Effector CD8-positive, alpha-beta T cell (primary cell): ENCODE results near the gene TFCP2L1.
"Not testable (repeated sequence)": the region's sequence is repeated elsewhere in the genome, so short reads cannot be mapped to it uniquely, and the experiment has no call there.

Source experiments
- DNase-seq: peaks from one replicate; lab custom pipeline; 2025; lab: John Stamatoyannopoulos, UW

Gene TFCP2L1

DNA sequence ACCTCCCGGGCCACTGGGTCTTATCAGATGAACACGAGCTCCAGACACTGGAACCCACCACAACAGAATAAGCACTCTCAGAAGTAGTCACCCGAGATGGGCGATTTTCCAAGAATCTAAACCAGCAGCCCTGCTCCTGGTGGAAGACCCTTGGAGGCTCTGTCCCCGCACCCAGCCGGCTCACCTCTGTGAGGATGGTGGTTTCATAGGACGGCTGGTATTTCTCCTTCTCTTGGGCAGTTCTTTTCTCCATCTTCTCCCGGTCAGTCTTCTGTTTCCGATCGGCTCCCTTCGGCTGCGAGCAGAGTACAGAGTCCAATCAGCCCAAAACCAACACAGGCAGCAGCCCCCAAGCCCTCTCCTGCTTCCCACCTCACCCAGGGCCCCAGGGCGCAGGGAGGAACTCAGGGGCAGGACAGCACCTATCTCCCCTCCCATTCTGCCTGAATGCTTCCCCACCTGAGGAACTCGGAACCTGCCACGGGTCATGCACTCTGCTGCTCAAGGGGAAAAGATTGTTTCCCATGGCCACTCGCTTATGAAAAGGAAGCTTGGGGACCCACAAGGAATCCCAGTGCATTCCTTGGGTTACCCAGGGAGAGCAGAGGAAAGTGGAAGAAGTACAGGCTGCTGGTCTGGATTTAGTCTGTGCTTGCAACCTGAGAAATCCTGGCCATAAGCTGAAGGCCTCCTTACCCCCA lies 42.7 kb downstream of the TFCP2L1 start:
- no peak for DNase-seq

GRCh38 chr2:121241466-121241865 lies 43.5 kb downstream of the TFCP2L1 start:
- no peak for DNase-seq

- no peak for DNase-seq
These were observed 44.6 kb downstream of the TFCP2L1 start for GRCh38 chr2:121240436-121240835.

- DNase-seq = no peak
These were observed 45.0 kb downstream of the TFCP2L1 start for GRCh38 chr2:121239969-121240368.

- DNase-seq = no peak
These were observed 45.5 kb downstream of the TFCP2L1 start for GRCh38 chr2:121239471-121239870.

DNA sequence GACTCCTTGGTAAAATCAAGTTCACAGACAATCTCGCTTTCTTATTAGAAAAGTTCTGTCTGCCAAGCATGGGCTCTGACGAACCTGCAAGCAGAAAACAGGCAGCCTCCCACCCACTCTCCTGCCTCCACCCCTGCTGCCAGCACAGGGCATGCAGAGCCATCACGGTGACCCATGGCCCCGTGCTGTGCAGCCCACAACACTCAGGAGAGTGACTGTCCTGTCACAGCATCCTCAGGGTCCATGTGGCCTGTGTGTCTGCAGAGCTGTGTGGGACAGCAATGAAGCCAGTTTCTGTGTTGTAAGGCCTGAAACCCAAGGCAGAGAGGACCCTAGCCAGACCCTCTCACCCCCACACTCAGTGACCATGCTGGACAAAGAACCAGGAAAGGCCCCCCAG lies 46.2 kb downstream of the TFCP2L1 start:
- DNase-seq = no peak

GRCh38 chr2:121237980-121238665 lies 46.9 kb downstream of the TFCP2L1 start:
- no peak for DNase-seq

DNA sequence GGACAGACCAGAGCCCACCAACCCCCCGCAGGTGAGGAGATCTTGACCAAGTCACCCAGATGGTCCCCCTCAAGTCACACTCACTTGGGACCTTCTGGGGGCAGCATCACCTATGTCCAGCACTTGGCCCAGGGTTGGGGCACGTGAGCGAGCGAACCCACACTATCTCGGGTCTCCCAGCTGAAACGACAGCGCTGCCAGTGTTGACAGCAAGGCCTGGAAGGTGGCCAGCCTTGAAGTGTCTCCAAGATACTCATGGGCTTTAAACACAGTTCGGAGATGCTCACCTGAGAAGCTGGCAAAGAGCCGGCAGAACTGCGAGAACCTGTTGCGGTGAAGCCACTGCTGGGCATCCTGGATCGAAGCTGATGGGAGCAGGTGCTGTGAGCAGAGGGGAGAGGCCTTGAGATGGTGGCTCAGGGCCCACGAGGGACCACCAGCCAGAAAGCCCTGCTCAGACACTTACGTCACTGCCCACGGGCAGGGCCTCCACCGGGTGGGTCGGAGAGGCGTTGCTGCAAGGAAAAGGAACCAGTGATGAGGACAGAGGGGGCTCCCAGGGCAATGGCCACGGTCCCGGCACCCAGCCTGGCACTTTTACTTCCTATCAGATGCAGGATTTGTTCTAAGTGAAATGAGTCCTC lies 47.5 kb downstream of the TFCP2L1 start:
- DNase-seq = no peak

DNA sequence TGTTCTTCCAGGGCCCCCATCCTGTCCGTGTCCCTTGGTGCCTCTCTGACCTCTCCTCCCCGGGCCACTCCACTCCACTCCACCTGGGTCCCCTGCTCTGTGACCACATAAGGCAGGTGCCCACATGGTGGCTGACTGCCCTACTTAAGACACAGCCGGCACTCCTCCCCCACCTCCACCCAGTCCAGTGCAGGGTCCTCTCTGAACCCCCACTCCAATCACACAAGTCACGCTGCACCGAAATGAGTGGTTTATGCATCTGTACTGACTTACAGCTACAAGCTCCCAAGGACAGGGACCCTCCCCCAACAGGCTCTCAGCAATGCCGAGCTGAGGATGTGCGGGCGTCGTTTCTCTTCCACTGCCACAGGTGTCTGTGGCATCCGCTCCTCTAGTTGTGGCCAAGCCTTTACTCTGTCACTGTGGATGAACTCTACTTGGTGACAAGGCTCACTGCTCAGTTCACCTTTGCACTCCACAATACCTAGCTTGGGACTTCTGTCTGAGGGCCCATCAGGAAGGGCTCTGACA lies 48.3 kb downstream of the TFCP2L1 start:
- DNase-seq = no peak

GRCh38 chr2:121236101-121236640 lies 48.8 kb downstream of the TFCP2L1 start:
- DNase-seq = no peak

- no peak for DNase-seq
These were observed 49.5 kb downstream of the TFCP2L1 start for GRCh38 chr2:121235542-121235941.

- no peak for DNase-seq
These were observed 50.2 kb downstream of the TFCP2L1 start for GRCh38 chr2:121234791-121235190.

DNA sequence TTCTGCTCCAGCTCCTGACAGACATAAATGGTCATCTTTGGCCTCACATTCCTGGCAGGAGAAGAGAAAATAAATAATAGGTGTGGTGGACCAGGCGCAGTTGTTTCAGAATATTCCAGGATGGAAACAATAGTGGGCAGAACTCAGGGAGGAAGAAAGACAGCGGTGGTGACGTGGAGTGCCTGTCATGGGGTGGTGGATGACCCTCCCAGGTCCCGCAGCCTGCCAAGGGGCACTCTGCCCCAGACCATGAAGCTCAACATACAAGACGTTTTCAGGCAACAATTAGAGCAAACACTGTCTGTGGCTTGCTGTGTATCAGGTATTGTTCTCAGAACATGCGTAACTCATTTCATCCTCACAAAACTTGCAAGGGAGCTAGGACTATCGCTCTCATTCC lies 50.9 kb downstream of the TFCP2L1 start:
- DNase-seq = no peak

GRCh38 chr2:121233486-121234110 lies 51.4 kb downstream of the TFCP2L1 start:
- DNase-seq = no peak

DNA sequence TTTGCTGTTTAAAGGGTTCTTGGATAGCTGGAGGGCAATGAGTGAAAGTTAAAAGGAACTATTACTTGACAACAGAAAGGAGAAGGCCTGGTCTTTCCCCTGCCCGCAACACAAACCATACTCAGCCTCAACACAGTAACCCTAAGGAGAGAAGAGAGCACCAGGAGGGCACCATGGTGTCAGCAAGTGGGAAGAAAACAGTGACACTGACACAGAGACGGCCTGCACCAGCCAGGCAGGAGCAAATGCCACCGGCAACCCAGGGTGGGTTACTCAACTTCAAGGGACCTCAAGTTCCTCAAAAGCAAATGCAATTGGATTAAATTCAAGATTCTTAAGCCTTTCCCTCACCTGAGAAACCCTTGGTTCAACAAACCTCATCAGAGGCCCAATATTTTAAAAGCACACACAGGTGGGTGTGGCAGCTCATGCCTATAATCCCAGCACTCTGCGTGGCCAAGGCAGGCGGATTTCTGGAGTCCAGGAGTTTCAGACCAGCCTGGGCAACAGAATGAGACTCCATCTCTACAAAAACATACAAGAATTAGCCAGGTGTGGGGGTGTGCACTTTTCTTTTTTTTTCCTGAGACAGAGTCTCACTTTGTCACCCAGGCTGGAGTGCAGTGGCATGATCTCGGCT lies 52.3 kb downstream of the TFCP2L1 start:
- no peak for DNase-seq

- no peak for DNase-seq
These were observed 53.5 kb downstream of the TFCP2L1 start for GRCh38 chr2:121231385-121232000.

GRCh38 chr2:121228521-121228920 lies 56.5 kb downstream of the TFCP2L1 start:
- no peak for DNase-seq

DNA sequence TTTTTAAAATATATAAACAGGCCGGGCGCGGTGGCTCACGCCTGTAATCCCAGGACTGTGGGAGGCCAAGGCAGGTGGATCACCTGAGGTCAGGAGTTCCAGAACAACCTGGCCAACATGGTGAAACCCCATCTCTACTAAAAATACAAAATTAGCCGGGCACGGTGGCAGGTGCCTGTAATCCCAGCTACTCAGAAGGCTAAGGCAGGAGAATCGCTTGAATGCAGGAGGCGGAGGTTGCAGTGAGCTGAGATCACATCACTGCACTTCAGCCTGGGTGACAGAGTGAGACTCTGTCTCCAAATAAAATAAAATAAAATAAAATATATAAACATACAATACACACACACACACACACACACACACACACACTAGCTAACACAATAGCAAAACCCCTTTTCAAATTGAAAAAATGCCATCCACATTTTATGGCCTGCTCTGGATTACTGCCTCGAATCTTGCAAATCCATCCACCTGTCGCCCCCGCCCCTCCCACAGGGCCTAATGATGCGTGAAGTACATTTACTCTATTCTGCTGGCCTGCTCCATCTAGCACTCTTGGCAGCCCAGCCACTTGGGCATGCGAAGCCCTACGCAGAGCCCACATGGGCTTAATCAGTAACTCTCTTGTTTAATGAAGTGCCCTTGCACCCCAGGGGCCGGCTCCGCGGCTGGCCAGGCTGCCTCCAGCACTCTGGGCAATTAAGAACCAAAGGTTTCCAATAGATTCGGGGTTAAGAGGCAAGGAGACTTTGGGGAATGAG lies 57.4 kb downstream of the TFCP2L1 start:
- DNase-seq = not testable (repeated sequence)

DNA sequence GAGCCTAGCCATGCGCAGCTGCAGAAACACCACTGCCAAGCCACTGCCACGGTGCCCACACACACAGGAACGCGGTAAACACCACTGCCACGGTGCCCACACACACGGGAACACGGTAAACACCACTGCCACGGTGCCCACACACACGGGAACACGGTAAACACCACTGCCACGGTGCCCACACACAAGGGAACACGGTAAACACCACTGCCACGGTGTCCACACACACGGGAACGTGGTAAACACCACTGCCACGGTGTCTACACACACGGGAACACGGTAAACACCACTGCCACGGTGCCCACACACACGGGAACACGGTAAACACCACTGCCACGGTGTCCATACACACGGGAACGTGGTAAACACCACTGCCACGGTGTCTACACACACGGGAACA lies 59.3 kb downstream of the TFCP2L1 start:
- not testable (repeated sequence) for DNase-seq

DNA sequence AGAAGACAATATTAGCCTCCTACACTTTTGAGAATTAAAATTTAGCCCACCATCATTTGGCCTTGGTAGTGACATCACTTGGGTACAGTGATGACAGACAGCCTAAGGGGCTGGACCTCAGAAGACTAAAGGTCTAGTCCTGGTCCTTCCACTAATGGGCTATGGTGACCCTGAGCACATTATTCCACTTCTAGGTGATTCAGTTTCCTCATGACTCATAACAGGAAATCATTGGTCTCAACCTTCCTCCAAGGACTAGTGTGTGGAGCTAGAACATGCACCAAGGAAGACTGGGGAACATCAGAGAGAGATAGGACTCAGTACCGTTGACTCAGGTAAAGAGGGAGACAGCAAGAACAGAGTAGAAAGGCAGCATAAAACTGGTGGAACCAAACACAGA lies 64.0 kb downstream of the TFCP2L1 start:
- DNase-seq = no peak
